Stimulated activated CD4-positive, alpha-beta T cell treated with anti-CD3 and anti-CD28 coated beads, TNF-alpha, amount 100 ng/mL, for 24 hours (primary cell): Measurements from ENCODE around the gene ELMOD1.
"Not testable (repeated sequence)": the region's sequence is repeated elsewhere in the genome, so short reads cannot be mapped to it uniquely, and the experiment has no call there.

Experiments
- DNase-seq, 3 experiments: peaks; one replicate each; pipeline ENCODE4 v3.0.0-alpha.2; 2020; ENCODE audit warnings: low read depth in 3 of 3

The ELMOD1 gene

GRCh38 chr11:107590460-107591377, at the start of gene ELMOD1:
ELMOD1 (plus strand) TSS chr11:107591147; CDS start chr11:107618190, 27,043 bp downstream.
- DNase-seq, result peak in 1 of 3 experiments; percentile 37

GRCh38 chr11:107545101-107545514, 45.8 kb upstream of the ELMOD1 start:
- DNase-seq, result no peak

- no peak for DNase-seq
Observed at GRCh38 chr11:107547961-107548360, 43.0 kb upstream of the ELMOD1 start.

- DNase-seq, result no peak
Observed at GRCh38 chr11:107549253-107549953, 41.5 kb upstream of the ELMOD1 start.

- no peak for DNase-seq
Observed at GRCh38 chr11:107549954-107550285, 41.0 kb upstream of the ELMOD1 start.

GRCh38 chr11:107550304-107550703, 40.6 kb upstream of the ELMOD1 start:
- DNase-seq, result no peak

GRCh38 chr11:107561688-107562087, 29.3 kb upstream of the ELMOD1 start:
- DNase-seq, result no peak

GRCh38 chr11:107562647-107563208, 28.2 kb upstream of the ELMOD1 start:
- no peak for DNase-seq

- DNase-seq, result peak in 1 of 3 experiments; percentile 15
Observed at GRCh38 chr11:107563702-107564101, 27.2 kb upstream of the ELMOD1 start.

- no peak for DNase-seq
Observed at GRCh38 chr11:107564877-107565218, 26.1 kb upstream of the ELMOD1 start.

GRCh38 chr11:107565219-107565937, 25.6 kb upstream of the ELMOD1 start, which contains the start of gene ALKBH8:
ALKBH8 (minus strand) TSS chr11:107565735; CDS start chr11:107560893, 4,842 bp downstream.
- DNase-seq, result peak; percentile 53 to 71 (median 64)

GRCh38 chr11:107565955-107566501, 24.9 kb upstream of the ELMOD1 start:
- DNase-seq, result not testable (repeated sequence)

GRCh38 chr11:107566569-107566968, 24.4 kb upstream of the ELMOD1 start:
- no peak for DNase-seq

GRCh38 chr11:107567739-107568335, 23.1 kb upstream of the ELMOD1 start:
- DNase-seq, result no peak

GRCh38 chr11:107570015-107570414, 20.9 kb upstream of the ELMOD1 start:
- no peak for DNase-seq

- no peak for DNase-seq
Observed at GRCh38 chr11:107573438-107573837, 17.5 kb upstream of the ELMOD1 start.

GRCh38 chr11:107576497-107577345, 14.2 kb upstream of the ELMOD1 start:
- peak; percentile 22 to 43 (median 32) for DNase-seq

- no peak for DNase-seq
Observed at GRCh38 chr11:107577346-107577711, 13.6 kb upstream of the ELMOD1 start.

GRCh38 chr11:107579169-107579568, 11.8 kb upstream of the ELMOD1 start:
- not testable (repeated sequence) for DNase-seq

- DNase-seq, result no peak
Observed at GRCh38 chr11:107581147-107581546, 9.8 kb upstream of the ELMOD1 start.
